ENCODE results near the gene CADM2. TPM values are rescaled to one million over a fixed set of nuclear protein-coding genes. Genes with fewer than 3 reads are reported as not detected.

Gene CADM2
- total and polyA plus RNA-seq, 12 donors = 0.10 to 12.6 (median 2.2) TPM

DNA sequence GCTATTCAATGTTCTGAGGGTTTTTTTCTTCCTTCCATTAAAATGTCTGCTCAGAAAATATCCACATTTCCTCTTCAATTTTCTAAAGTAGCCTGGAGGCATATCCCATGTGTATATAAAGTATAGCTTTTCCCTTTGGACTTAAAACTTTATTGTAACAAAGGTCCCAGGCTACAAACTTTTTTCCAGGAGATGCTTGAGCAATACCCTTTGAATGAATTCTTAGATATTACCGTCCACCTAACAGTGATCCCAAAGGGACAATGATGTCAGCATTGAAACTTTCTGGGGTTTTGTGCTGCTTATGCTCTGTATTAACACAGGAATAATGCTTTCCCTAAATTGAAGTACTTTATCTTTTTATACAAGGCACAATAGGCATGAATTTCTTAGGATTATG, 525.2 kb downstream of the CADM2 start:
- H3K4me3 ChIP-seq = no peak overlapping the region
- H3K36me3 ChIP-seq (replicated peaks in 1 of 2) = no peaks in the 10 kb centered on the region
- intact Hi-C loops (cut with DNase I) = no loop called here
- DNase-seq = no peak
- WGBS, 4 donors = 85 to 94% (median 87%) methylated on average over 1 of the region's 1 CpG
- no peaks in the 10 kb centered on the region for H3K4me1 ChIP-seq (replicated peaks in 1 of 2)
- H3K27ac ChIP-seq = no peak overlapping the region
- H3K9me3 ChIP-seq (replicated peaks in 1 of 3) = no peaks in the 10 kb centered on the region
- H3K27me3 ChIP-seq = no peaks in the 10 kb centered on the region
- no peak for TF ChIP-seq POLR2A (IDR thresholded peaks at IDR 0.05)
- TF ChIP-seq, protein P1, sequence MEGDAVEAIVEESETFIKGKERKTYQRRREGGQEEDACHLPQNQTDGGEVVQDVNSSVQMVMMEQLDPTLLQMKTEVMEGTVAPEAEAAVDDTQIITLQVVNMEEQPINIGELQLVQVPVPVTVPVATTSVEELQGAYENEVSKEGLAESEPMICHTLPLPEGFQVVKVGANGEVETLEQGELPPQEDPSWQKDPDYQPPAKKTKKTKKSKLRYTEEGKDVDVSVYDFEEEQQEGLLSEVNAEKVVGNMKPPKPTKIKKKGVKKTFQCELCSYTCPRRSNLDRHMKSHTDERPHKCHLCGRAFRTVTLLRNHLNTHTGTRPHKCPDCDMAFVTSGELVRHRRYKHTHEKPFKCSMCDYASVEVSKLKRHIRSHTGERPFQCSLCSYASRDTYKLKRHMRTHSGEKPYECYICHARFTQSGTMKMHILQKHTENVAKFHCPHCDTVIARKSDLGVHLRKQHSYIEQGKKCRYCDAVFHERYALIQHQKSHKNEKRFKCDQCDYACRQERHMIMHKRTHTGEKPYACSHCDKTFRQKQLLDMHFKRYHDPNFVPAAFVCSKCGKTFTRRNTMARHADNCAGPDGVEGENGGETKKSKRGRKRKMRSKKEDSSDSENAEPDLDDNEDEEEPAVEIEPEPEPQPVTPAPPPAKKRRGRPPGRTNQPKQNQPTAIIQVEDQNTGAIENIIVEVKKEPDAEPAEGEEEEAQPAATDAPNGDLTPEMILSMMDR (IDR thresholded peaks at IDR 0.05) = no peak

DNA sequence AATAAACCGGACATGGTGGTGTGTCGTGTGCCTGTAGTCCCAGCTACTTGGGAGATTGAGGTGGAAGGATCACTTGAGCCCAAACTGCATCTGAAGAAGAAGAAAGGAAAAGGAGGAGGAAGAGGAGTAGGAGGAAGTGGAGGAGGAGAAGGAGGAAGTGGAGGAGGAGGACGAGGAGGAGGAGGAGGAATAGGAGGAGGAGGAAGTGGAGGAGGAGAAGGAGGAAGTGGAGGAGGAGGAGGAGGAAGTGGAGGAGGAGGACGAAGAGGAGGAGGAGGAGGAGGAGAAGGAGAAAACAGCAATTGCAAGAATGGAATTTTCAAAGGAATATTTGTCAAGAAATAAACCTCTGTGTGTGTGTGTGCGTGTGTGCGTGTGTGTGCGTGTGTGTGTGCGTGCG, 528.6 kb downstream of the CADM2 start:
- no peak for DNase-seq
- H3K27ac ChIP-seq = no peak overlapping the region
- 74 to 86% (median 82%) methylated on average over 9 of the region's 9 CpGs for WGBS, 4 donors
- TF ChIP-seq, protein P1 (IDR thresholded peaks at IDR 0.05) = no peak
- TF ChIP-seq POLR2A (IDR thresholded peaks at IDR 0.05) = no peak
- H3K36me3 ChIP-seq (replicated peaks in 1 of 2) = no peaks in the 10 kb centered on the region
- H3K4me3 ChIP-seq = no peak overlapping the region
- H3K27me3 ChIP-seq = no peaks in the 10 kb centered on the region
- intact Hi-C loops (cut with DNase I) = no loop called here
- no peaks in the 10 kb centered on the region for H3K9me3 ChIP-seq (replicated peaks in 1 of 3)
- H3K4me1 ChIP-seq (replicated peaks in 1 of 2) = no peaks in the 10 kb centered on the region

DNA sequence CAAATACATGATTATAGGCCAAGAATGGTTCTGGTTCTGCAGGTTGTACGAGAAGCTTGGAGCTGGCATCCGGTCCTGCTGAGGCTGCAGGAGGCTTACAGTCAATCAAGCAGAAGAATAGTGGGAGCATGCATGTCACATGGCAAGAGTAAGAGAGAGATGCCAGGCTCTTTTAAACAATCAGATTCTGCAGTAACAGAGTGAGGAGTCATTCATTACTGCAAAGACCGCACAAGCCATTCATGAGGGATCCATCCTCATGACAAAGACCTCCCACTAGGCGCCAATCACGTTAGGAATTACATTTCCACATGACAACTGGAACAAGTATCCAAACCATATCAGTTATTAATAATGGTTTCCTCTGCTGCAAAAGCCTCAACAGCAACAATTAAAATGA, 536.8 kb downstream of the CADM2 start:
- Histone ChIP-seq H3K4me3 (no peak overlapping the region), H3K4me1 (replicated peaks in 1 of 2) (no peaks in the 10 kb centered on the region), H3K9me3 (replicated peaks in 1 of 3) (no peaks in the 10 kb centered on the region), H3K27me3 (no peaks in the 10 kb centered on the region), H3K36me3 (replicated peaks in 1 of 2) (no peaks in the 10 kb centered on the region), H3K27ac (no peak overlapping the region)
- WGBS, 4 donors = 68 to 84% (median 72%) methylated on average over 5 of the region's 5 CpGs
- intact Hi-C loops (cut with DNase I) = no loop called here
- no peak for DNase-seq
- no peak for TF ChIP-seq POLR2A (IDR thresholded peaks at IDR 0.05)
- TF ChIP-seq, protein P1 (IDR thresholded peaks at IDR 0.05) = no peak

DNA sequence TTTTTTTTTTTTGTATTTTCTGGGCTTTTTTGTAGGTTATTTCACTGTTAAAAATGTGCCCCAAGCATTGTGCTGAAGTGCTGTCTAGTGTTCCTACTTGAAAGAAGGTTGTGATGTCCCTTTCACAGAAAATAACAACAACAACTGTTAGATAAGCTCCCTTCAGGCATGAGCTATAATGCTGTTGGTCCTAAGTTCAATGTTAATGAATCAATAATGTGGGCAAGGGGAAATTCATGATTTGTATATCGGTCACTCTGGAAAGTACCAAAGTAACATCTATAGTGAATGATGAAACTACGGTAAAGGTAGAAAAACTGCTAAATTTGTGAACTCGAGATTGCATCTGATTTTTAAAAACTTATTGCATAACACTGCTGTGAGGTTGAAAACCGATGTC, 539.4 kb downstream of the CADM2 start:
- no peak for DNase-seq
- Histone ChIP-seq H3K27ac (no peak overlapping the region), H3K4me1 (replicated peaks in 1 of 2) (no peaks in the 10 kb centered on the region), H3K4me3 (no peak overlapping the region), H3K36me3 (replicated peaks in 1 of 2) (no peaks in the 10 kb centered on the region), H3K27me3 (no peaks in the 10 kb centered on the region), H3K9me3 (replicated peaks in 1 of 3) (no peaks in the 10 kb centered on the region)
- TF ChIP-seq, protein P1 (IDR thresholded peaks at IDR 0.05) = no peak
- no peak for TF ChIP-seq POLR2A (IDR thresholded peaks at IDR 0.05)
- intact Hi-C loops (cut with DNase I) = no loop called here
- WGBS, 4 donors = 81 to 91% (median 85%) methylated on average over 4 of the region's 4 CpGs

All from adrenal gland (tissue), 12 donors.